Spleen (tissue), 11 donors: ENCODE data around the gene CAPZA2. TPM values are rescaled to one million over a fixed set of nuclear protein-coding genes. Genes with fewer than 3 reads are reported as not detected.

Experiments
- DNase-seq: peaks from one replicate; pipeline ENCODE4 v3.0.0-alpha.2; 2020
- H3K27ac ChIP-seq, 8 donors: fragments of 200-600 bp; sonication (generic) in 7 of 8; 1 replicate in 4 of 8; 2 replicates in 4 of 8; pipeline versions ENCODE4 v1.5.0 to v1.8.0; 2016 to 2021; ENCODE audit warnings: inconsistent platforms in 4 of 8, mild to moderate bottlenecking in 4 of 8, moderate library complexity in 1 of 8
- H3K27me3 ChIP-seq, 7 donors: fragments of 200-600 bp; sonication (generic) in 6 of 7; replicated peaks in 1 of 7; 1 replicate in 4 of 7; 2 replicates in 3 of 7; pipeline versions ENCODE4 v1.5.0 to v1.8.0; 2016 to 2021; ENCODE audit warnings: inconsistent platforms in 3 of 7, mild to moderate bottlenecking in 1 of 7
- H3K36me3 ChIP-seq, 6 donors: fragments of 200-600 bp; sonication (generic) in 5 of 6; 1 replicate in 4 of 6; 2 replicates in 2 of 6; pipeline versions ENCODE4 v1.5.0 to v1.8.0; 2016 to 2021; ENCODE audit warnings: inconsistent platforms in 2 of 6
- H3K4me1 ChIP-seq, 6 donors: fragments of 200-600 bp; sonication (generic) in 5 of 6; 1 replicate in 3 of 6; 2 replicates in 3 of 6; pipeline versions ENCODE4 v1.5.0 to v1.8.0; 2016 to 2021; ENCODE audit warnings: inconsistent platforms in 3 of 6
- H3K4me3 ChIP-seq, 8 donors: fragments of 200-600 bp; sonication (generic) in 7 of 8; 1 replicate in 4 of 8; 2 replicates in 4 of 8; pipeline versions ENCODE4 v1.5.0 to v1.8.0; 2016 to 2021; ENCODE audit warnings: inconsistent platforms in 4 of 8, mild to moderate bottlenecking in 4 of 8, moderate library complexity in 2 of 8
- H3K9me3 ChIP-seq, 8 donors: fragments of 200-600 bp; sonication (generic) in 7 of 8; 1 replicate in 4 of 8; 2 replicates in 4 of 8; pipeline versions ENCODE4 v1.5.0 to v1.8.0; 2016 to 2021; ENCODE audit warnings: inconsistent platforms in 4 of 8
- POLR2A ChIP-seq, 3 donors: fragments of 450-650 bp; IDR thresholded peaks; one replicate each; pipeline ENCODE4 v1.5.1; 2017; ENCODE audit warnings: antibody characterized with exemption in 3 of 3, mild to moderate bottlenecking in 1 of 3
- POLR2AphosphoS5 ChIP-seq, 3 donors: sonication (generic); formaldehyde crosslinking; IDR thresholded peaks; one replicate each; pipeline ENCODE4 v1.5.1; 2017; ENCODE audit warnings: antibody characterized with exemption in 3 of 3
- WGBS, 5 donors: extraction: QIAGEN DNeasy Blood & Tissue Kit in 3 of 5; methylation state at CpG; one replicate each; pipeline versions ENCODE4 v1.1.5 to v1.1.7; 2013 to 2018; 5-methylcytosine and 5-hydroxymethylcytosine counted together
- intact Hi-C: fragments of 100-400 bp; cut with DNase I; formaldehyde crosslinking; loops from one replicate; pipeline ENCODE4 v1.15.0; 2023; ENCODE audit warnings: low total_unique reads
- polyA plus RNA-seq, 3 donors: library from polyadenylated mRNA; stranded (reverse); fragments of 200-250 nt; gene quantifications; one replicate each; pipeline ENCODE4 v1.2.1, GENCODE V29; 2013
- total RNA-seq, 7 donors: library from RNA; depleted of rRNA in 3 of 7; stranded (reverse); fragments of >200 nt in 3 of 7; fragmentation: NEBNext Ultra II Directional in 4 of 7; extraction: Animal tissue kit (Norgen Biotek cat#: 25700) in 4 of 7; gene quantifications; one replicate each; pipeline versions ENCODE4 v1.1.0 to v1.2.1, GENCODE V29; 2016 to 2021
- TF ChIP-seq, protein P1 (sequence below), 11 experiments: fragments of 200-600 bp in 7 of 11; fragments of 450-650 bp in 4 of 11; sonication (generic) in 4 of 11; IDR thresholded peaks in 8 of 11; conservative IDR thresholded peaks in 3 of 11; 1 replicate in 7 of 11; 2 replicates in 4 of 11; pipeline versions ENCODE4 v1.4.0 to v1.8.0; 2016 to 2021; ENCODE audit warnings: antibody characterized with exemption in 11 of 11, inconsistent platforms in 4 of 11, mild to moderate bottlenecking in 1 of 11
- donor health status: healthy with polysubstance abuse.
- donor health status: DM: no; HTN: no; CAD: no; lungs with moderate emphysema.
- donor health status: DM: no; HTN: no; CAD: no.
- donor health status: Bipolar disorder and iron deficiency.
- donor health status: healthy.
- donor health status: DM: no; HTN: no; CAD: no.
- donor health status: DM: yes; HTN: yes; CAD: no.

The CAPZA2 gene
- total and polyA plus RNA-seq, 10 donors: 27.6 to 263 (median 124) TPM

DNA sequence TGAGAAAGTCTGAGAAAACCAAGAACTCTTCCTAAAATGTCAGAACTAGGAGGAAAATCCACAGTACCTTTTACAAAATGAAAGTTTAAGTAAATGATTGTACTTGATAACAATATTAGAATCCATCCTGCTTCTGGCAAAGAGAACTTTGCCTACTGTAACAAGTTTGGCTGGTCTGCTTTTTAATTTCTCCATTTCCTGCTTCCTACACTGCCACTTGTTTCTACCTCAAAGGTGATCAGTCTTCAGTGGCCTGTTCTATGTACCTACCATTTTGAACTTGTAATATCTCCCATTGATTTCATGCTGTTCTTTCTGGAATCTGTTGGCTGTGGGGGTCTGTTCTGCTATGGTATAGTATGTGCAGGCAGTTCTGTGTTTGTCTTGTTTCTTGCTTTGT is 32.9 kb upstream of the CAPZA2 start:
- TF ChIP-seq, protein P1, sequence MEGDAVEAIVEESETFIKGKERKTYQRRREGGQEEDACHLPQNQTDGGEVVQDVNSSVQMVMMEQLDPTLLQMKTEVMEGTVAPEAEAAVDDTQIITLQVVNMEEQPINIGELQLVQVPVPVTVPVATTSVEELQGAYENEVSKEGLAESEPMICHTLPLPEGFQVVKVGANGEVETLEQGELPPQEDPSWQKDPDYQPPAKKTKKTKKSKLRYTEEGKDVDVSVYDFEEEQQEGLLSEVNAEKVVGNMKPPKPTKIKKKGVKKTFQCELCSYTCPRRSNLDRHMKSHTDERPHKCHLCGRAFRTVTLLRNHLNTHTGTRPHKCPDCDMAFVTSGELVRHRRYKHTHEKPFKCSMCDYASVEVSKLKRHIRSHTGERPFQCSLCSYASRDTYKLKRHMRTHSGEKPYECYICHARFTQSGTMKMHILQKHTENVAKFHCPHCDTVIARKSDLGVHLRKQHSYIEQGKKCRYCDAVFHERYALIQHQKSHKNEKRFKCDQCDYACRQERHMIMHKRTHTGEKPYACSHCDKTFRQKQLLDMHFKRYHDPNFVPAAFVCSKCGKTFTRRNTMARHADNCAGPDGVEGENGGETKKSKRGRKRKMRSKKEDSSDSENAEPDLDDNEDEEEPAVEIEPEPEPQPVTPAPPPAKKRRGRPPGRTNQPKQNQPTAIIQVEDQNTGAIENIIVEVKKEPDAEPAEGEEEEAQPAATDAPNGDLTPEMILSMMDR (IDR thresholded peaks at IDR 0.05 in 8 of 11, conservative IDR thresholded peaks at IDR 0.05 in 3 of 11): no peak
- TF ChIP-seq POLR2AphosphoS5 (IDR thresholded peaks at IDR 0.05) (no peak), POLR2A (IDR thresholded peaks at IDR 0.05) (no peak)
- H3K27ac ChIP-seq: no peak overlapping the region
- H3K27me3 ChIP-seq: no peaks in the 10 kb centered on the region
- no peak overlapping the region for H3K4me3 ChIP-seq
- no peaks in the 10 kb centered on the region for H3K36me3 ChIP-seq
- no peaks in the 10 kb centered on the region for H3K9me3 ChIP-seq
- DNase-seq: no peak
- H3K4me1 ChIP-seq: no peaks in the 10 kb centered on the region
- intact Hi-C loops: no loop called here

DNA sequence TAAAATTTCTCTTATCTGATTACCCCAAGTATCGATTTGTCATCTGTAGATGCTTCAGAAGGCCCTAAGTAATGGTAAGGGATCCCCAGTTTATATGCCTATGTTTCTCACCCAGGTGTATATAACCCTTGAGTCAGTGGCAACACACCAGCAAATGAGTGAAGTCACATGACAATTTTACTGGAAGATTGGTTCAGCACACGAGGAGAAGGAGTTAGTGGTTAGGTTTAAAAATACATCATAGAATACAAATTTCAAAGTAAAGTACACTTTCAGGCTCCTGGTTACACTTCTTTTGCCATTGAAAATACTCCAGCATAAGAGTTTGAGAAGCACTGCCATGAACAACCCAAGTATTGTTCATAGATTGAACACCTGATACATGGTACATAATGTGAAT is 29.7 kb upstream of the CAPZA2 start:
- H3K9me3 ChIP-seq: no peaks in the 10 kb centered on the region
- H3K4me1 ChIP-seq: no peaks in the 10 kb centered on the region
- no peak overlapping the region for H3K4me3 ChIP-seq
- no peaks in the 10 kb centered on the region for H3K36me3 ChIP-seq
- intact Hi-C loops: no loop called here
- no peak for TF ChIP-seq POLR2A (IDR thresholded peaks at IDR 0.05)
- TF ChIP-seq POLR2AphosphoS5 (IDR thresholded peaks at IDR 0.05): no peak
- TF ChIP-seq, protein P1 (IDR thresholded peaks at IDR 0.05 in 8 of 11, conservative IDR thresholded peaks at IDR 0.05 in 3 of 11): no peak
- 53 to 67% (median 60%) methylated on average over 2 of the region's 2 CpGs for WGBS, 5 donors
- no peak overlapping the region for H3K27ac ChIP-seq
- H3K27me3 ChIP-seq: no peaks in the 10 kb centered on the region
- no peak for DNase-seq

DNA sequence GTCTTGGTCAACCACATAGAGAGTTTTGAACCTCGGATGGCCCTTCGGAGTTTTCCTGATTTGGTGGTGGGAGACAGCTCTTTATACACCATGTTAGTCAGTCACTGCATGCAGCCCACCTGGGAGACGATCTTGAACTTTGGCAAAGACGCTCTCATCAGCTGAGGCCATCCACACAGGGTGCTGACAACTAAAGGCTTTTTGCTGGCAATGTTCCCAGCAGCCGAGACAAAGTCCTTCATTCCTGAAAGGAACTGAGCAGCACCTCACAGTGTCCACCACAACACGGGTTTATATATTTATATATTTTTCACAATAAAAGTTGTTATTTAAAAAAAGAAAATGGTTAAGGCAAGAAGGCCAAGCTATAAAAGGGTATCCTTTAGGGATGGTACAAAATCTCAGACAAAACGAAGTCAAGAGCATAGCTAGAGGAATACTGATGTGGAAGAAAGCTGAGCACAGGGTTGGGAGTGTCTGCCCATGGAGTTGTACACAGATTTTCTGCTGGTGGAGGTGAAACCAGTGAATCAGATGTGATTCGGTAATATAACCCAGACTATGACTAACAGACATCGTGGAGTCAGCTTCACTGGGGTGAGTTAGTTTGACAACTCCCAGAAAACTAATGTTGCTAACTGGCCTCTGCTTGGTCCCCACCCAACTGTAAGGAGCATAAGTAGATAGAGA is 27.4 kb upstream of the CAPZA2 start:
- 78 to 89% (median 84%) methylated on average over 9 of the region's 9 CpGs for WGBS, 5 donors
- Histone ChIP-seq H3K9me3 (no peaks in the 10 kb centered on the region), H3K4me3 (no peak overlapping the region), H3K36me3 (no peaks in the 10 kb centered on the region), H3K4me1 (no peaks in the 10 kb centered on the region), H3K27ac (no peak overlapping the region), H3K27me3 (no peaks in the 10 kb centered on the region)
- DNase-seq: no peak
- TF ChIP-seq, protein P1 (IDR thresholded peaks at IDR 0.05 in 8 of 11, conservative IDR thresholded peaks at IDR 0.05 in 3 of 11): no peak
- TF ChIP-seq POLR2A (IDR thresholded peaks at IDR 0.05) (no peak), POLR2AphosphoS5 (IDR thresholded peaks at IDR 0.05) (no peak)
- intact Hi-C loops: no loop called here

DNA sequence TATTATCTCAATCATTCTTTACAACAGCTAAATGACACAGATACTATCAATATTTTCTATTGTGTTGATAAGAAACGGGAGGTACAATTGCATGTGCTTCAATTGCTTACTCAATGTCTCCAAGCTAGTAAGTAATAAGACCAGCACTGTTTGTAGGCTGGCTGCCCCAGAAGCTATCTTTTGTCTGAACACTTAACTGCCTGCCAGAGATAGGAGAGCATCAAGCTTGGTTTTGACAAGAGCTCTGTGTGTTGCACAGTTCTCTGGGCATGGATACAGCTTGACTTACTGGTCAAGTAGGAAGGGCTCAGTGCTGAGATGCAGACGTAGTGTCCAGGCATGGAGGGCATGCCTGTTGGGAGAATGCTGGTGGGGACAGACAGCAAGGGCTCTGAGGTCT is 26.3 kb upstream of the CAPZA2 start:
- DNase-seq: no peak
- no peak overlapping the region for H3K27ac ChIP-seq
- intact Hi-C loops: no loop called here
- no peaks in the 10 kb centered on the region for H3K36me3 ChIP-seq
- no peaks in the 10 kb centered on the region for H3K9me3 ChIP-seq
- no peak for TF ChIP-seq POLR2A (IDR thresholded peaks at IDR 0.05)
- TF ChIP-seq POLR2AphosphoS5 (IDR thresholded peaks at IDR 0.05): no peak
- WGBS, 5 donors: 85 to 93% (median 91%) methylated on average over 2 of the region's 2 CpGs
- H3K4me1 ChIP-seq: no peaks in the 10 kb centered on the region
- H3K27me3 ChIP-seq: no peaks in the 10 kb centered on the region
- H3K4me3 ChIP-seq: no peak overlapping the region
